Gastroesophageal sphincter (tissue), 4 donors: Measurements from ENCODE around the gene ZAR1L. TPM values are rescaled to one million over a fixed set of nuclear protein-coding genes. Genes with fewer than 3 reads are reported as not detected.

Experiments used
- ATAC-seq: fragments of 150-250 bp; one replicate; pipeline ENCODE4 v1.9.1; 2016; ENCODE audit warnings: mild to moderate bottlenecking, moderate library complexity
- H3K27ac ChIP-seq, 4 donors: fragments of 200-600 bp; sonication (generic) in 3 of 4; 1 replicate in 3 of 4; 2 replicates in 1 of 4; pipeline ENCODE4 v1.5.1; 2016 to 2019
- H3K27me3 ChIP-seq: fragments of 200-600 bp; sonication (generic); one replicate; pipeline ENCODE4 v1.5.1; 2019
- H3K36me3 ChIP-seq, 2 donors: fragments of 200-600 bp; sonication (generic); one replicate each; pipeline ENCODE4 v1.5.1; 2019; ENCODE audit warnings: control low read depth in 1 of 2
- H3K4me1 ChIP-seq, 3 donors: fragments of 200-600 bp; sonication (generic); 1 replicate in 2 of 3; 2 replicates in 1 of 3; pipeline ENCODE4 v1.5.1; 2016 to 2019; ENCODE audit warnings: control low read depth in 2 of 3
- H3K4me3 ChIP-seq, 2 donors: fragments of 200-600 bp; sonication (generic); one replicate each; pipeline ENCODE4 v1.5.1; 2019; ENCODE audit warnings: mild to moderate bottlenecking in 1 of 2, moderate library complexity in 1 of 2
- H3K9me3 ChIP-seq, 3 donors: fragments of 200-600 bp; sonication (generic); one replicate each; pipeline ENCODE4 v1.5.1; 2017 to 2019; ENCODE audit warnings: control low read depth in 2 of 3
- EP300 ChIP-seq: sonication (generic); formaldehyde crosslinking; IDR thresholded peaks from one replicate; pipeline ENCODE4 v1.6.1; 2017; ENCODE audit warnings: antibody characterized with exemption, mild to moderate bottlenecking
- POLR2A ChIP-seq, 2 donors: fragments of 450-650 bp; IDR thresholded peaks; one replicate each; pipeline ENCODE4 v1.6.1; 2017; ENCODE audit warnings: antibody characterized with exemption in 2 of 2, mild to moderate bottlenecking in 2 of 2, moderate library complexity in 1 of 2
- POLR2AphosphoS5 ChIP-seq: sonication (generic); formaldehyde crosslinking; IDR thresholded peaks from one replicate; pipeline ENCODE4 v1.6.1; 2017; ENCODE audit warnings: antibody characterized with exemption
- WGBS, 2 donors: methylation state at CpG; one replicate each; pipeline ENCODE4 v1.1.5; 2018; ENCODE audit warnings: low coverage in 1 of 2; 5-methylcytosine and 5-hydroxymethylcytosine counted together
- total RNA-seq, 4 donors: library from RNA; depleted of rRNA; stranded (reverse); fragments of >200 nt; gene quantifications; one replicate each; pipeline ENCODE4 v1.1.0, GENCODE V29; 2016
- TF ChIP-seq, protein P1 (sequence below), 4 experiments: fragments of 200-600 bp in 2 of 4; fragments of 450-650 bp in 2 of 4; sonication (generic) in 1 of 4; IDR thresholded peaks; one replicate each; pipeline ENCODE4 v1.5.1; 2017 to 2019; ENCODE audit warnings: antibody characterized with exemption in 4 of 4, mild to moderate bottlenecking in 2 of 4, moderate library complexity in 2 of 4

The ZAR1L gene
- total RNA-seq, 4 donors from 2014 or later = not detected

DNA sequence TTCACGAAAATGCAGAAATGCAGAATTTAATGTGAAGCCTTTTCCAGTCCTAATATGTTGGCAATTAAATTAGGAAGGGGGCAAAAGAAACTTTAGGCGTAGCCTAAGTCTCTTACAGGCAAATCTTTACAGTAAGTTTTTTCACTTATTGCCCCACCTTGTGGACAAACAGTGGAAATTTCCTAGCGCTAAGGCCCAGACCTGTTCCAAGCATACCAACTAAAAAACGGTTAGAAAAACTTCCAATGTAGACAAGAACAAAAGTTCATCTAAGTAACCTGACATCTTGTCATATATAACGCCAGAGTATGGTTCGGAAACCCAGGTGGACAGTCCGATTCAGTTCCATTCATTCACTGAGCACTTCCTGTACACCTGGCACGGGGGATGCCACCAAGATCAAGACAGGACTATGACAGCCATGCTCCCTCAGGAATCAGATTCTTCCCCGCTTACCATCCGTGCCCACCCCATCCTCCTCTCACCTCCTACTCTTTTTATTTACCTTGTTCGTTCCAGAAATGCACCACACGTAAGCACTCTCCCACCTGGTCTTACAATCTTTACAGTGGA lies 4.9 kb downstream of the ZAR1L start:
- Histone ChIP-seq H3K36me3 (no peaks in the 10 kb centered on the region), H3K4me3 (peak overlapping the region; percentile 22 to 36), H3K27me3 (no peaks in the 10 kb centered on the region), H3K4me1 (peaks cover 0 to 18% (median 0%) of the 10 kb centered on the region in 3 donors), H3K9me3 (no peaks in the 10 kb centered on the region), H3K27ac (peak overlapping the region; percentile 57 to 75 (median 68))
- WGBS, 2 donors = 28 to 41% methylated on average over 11 to 12 of the region's 12 CpGs
- ATAC-seq = peak; percentile 84
- TF ChIP-seq POLR2AphosphoS5 (no peak), EP300 (no peak), POLR2A (IDR thresholded peaks at IDR 0.05) (no peak)
- TF ChIP-seq, protein P1, sequence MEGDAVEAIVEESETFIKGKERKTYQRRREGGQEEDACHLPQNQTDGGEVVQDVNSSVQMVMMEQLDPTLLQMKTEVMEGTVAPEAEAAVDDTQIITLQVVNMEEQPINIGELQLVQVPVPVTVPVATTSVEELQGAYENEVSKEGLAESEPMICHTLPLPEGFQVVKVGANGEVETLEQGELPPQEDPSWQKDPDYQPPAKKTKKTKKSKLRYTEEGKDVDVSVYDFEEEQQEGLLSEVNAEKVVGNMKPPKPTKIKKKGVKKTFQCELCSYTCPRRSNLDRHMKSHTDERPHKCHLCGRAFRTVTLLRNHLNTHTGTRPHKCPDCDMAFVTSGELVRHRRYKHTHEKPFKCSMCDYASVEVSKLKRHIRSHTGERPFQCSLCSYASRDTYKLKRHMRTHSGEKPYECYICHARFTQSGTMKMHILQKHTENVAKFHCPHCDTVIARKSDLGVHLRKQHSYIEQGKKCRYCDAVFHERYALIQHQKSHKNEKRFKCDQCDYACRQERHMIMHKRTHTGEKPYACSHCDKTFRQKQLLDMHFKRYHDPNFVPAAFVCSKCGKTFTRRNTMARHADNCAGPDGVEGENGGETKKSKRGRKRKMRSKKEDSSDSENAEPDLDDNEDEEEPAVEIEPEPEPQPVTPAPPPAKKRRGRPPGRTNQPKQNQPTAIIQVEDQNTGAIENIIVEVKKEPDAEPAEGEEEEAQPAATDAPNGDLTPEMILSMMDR (IDR thresholded peaks at IDR 0.05) = peak; percentile 77 to 95 (median 85)

DNA sequence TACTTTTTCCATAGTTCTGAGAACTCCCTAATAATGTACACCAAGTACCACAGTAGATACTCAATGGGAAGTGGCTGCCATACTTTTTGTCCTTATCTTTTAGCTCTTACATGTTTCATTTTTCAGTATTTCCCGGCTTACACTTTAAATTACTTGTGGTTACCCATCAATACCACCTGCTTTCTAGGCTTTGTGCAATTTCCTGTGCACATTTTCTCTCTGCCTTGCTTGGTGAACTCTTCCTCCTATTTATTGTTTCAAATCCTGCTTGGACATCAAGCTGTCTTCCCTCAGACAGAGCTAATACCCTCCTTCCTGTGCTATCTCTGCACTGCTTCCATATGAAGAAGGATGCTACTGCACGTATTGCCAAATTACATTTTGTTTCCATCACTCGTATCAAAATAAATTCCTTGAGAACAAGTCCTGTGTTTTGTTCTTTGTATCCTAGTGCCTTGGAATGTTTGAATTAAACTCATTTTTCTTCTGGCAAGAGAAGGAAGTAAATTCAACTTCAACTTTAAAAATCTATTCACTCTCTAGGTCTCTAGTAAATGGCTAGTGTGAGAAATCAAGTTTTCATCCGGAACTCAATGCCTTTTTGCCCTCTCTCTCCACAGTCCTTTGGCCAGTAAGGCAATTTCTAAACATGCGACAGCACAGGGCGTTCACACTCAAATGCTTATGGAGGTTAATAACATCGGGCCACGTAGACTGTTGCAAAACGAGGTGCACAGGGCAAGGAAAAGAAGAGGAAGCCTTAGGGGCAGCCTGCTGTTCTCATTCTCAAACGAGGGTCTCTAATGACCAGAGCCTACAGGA lies 5.6 kb downstream of the ZAR1L start:
- Histone ChIP-seq H3K27ac (peak overlapping the region; percentile 57 to 75 (median 68)), H3K27me3 (no peaks in the 10 kb centered on the region), H3K4me1 (peaks cover 0 to 12% (median 0%) of the 10 kb centered on the region in 3 donors), H3K9me3 (no peaks in the 10 kb centered on the region), H3K36me3 (no peaks in the 10 kb centered on the region), H3K4me3 (peak overlapping the region; percentile 22 to 36)
- TF ChIP-seq EP300 = no peak
- no peak for TF ChIP-seq POLR2AphosphoS5
- no peak for TF ChIP-seq POLR2A (IDR thresholded peaks at IDR 0.05)
- TF ChIP-seq, protein P1 (IDR thresholded peaks at IDR 0.05) = no peak
- peak; percentile 84 for ATAC-seq
- 10 to 16% methylated on average over 10 of the region's 10 CpGs for WGBS, 2 donors

DNA sequence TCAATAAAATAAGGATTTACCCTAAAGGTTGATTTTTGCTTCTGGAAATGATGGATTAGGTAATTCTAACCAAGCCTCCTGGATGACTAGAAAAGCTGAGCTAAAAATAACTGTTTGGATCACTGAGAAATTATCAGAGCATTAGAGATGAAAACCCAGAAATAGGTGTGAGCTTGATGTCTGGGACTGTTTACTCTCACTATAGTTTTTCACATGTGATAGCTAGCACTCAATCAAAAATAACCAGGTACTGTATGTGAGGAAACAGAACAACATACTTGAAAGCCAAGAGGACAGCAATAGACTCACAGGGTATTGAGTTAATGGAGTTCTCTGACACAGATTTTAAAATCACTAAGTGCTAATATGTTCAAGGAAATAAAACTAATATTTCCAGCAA lies 9.5 kb downstream of the ZAR1L start:
- ATAC-seq = no peak
- Histone ChIP-seq H3K4me1 (peaks cover 0 to 12% (median 0%) of the 10 kb centered on the region in 3 donors), H3K4me3 (no peak overlapping the region), H3K27me3 (no peaks in the 10 kb centered on the region), H3K27ac (no peak overlapping the region), H3K9me3 (no peaks in the 10 kb centered on the region), H3K36me3 (no peaks in the 10 kb centered on the region)
- TF ChIP-seq POLR2A (IDR thresholded peaks at IDR 0.05) = no peak
- no peak for TF ChIP-seq POLR2AphosphoS5
- TF ChIP-seq EP300 = no peak
- TF ChIP-seq, protein P1 (IDR thresholded peaks at IDR 0.05) = no peak

DNA sequence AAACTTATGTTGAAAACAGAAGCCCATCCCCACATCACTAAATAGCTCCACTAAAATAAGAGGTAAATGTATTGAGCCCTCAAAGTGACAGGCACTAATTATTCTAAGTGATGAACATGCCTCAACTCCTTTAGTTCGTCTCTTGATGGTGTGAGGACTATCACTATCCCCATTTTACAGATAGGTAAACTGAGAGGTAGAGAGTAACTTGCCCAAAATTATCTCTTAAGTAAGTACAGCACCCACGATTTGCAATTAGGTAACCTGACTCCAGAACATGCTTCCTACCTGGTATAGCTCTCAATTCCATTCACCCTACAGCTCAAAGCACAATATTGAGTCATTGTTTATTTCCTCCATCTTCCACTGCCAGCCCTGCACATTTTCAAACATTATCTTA lies 12.7 kb downstream of the ZAR1L start:
- Histone ChIP-seq H3K27me3 (no peaks in the 10 kb centered on the region), H3K4me1 (no peaks in the 10 kb centered on the region), H3K4me3 (no peak overlapping the region), H3K9me3 (no peaks in the 10 kb centered on the region), H3K27ac (no peak overlapping the region), H3K36me3 (no peaks in the 10 kb centered on the region)
- no peak for ATAC-seq
- TF ChIP-seq POLR2A (IDR thresholded peaks at IDR 0.05) = no peak
- TF ChIP-seq POLR2AphosphoS5 = no peak
- no peak for TF ChIP-seq EP300
- TF ChIP-seq, protein P1 (IDR thresholded peaks at IDR 0.05) = no peak
- WGBS, 2 donors = 80 to 89% methylated on average over 2 of the region's 2 CpGs
